Fibroblast of the aortic adventitia (primary cell): ENCODE data around the gene S100Z. TPM values are rescaled to one million over a fixed set of nuclear protein-coding genes. Genes with fewer than 3 reads are reported as not detected.
"Not testable (repeated sequence)": the region's sequence is repeated elsewhere in the genome, so short reads cannot be mapped to it uniquely, and the experiment has no call there.

Experiments
- DNase-seq: peaks from one replicate; pipeline ENCODE4 v3.0.0-alpha.2; 2010; ENCODE audit warnings: low read depth
- H3K4me3 ChIP-seq: 2 replicates; pipeline ENCODE4 v1.5.1; 2011; ENCODE audit warnings: low read depth, mild to moderate bottlenecking, control low read depth, low read length, moderate library complexity
- CTCF ChIP-seq: IDR thresholded peaks from 2 replicates; pipeline ENCODE4 v1.5.1; 2011; ENCODE audit warnings: mild to moderate bottlenecking, low read length, control low read depth, inconsistent platforms; ENCODE audit not compliant: insufficient read depth
- total RNA-seq: library from RNA; depleted of rRNA; stranded (reverse); fragments of >200 nt; gene quantifications from 2 replicates; pipeline ENCODE4 v1.2.3, GENCODE V29; 2012; ENCODE audit warnings: low replicate concordance

S100Z gene
- total RNA-seq, 1 donor = not detected

- TF ChIP-seq CTCF = no peak
- peak; percentile 54 for DNase-seq
- no peak overlapping the region for H3K4me3 ChIP-seq
These were observed 33.5 kb upstream of the S100Z start for GRCh38 chr5:76816110-76816831.

GRCh38 chr5:76818844-76819831, 30.7 kb upstream of the S100Z start, which contains the start of gene F2RL1:
F2RL1 (plus strand) TSS chr5:76819030; CDS start chr5:76819183, 153 bp downstream.
- TF ChIP-seq CTCF = no peak
- peak within 1 kb of the TSS; percentile 75 for H3K4me3 ChIP-seq
- DNase-seq = peak; percentile 61

GRCh38 chr5:76819851-76820525, 29.8 kb upstream of the S100Z start:
- TF ChIP-seq CTCF = no peak
- H3K4me3 ChIP-seq = peak overlapping the region; percentile 75
- DNase-seq = no peak

GRCh38 chr5:76820526-76820890, 29.3 kb upstream of the S100Z start:
- no peak for DNase-seq
- no peak overlapping the region for H3K4me3 ChIP-seq
- TF ChIP-seq CTCF = no peak

GRCh38 chr5:76821136-76821535, 28.7 kb upstream of the S100Z start:
- no peak for TF ChIP-seq CTCF
- DNase-seq = no peak
- no peak overlapping the region for H3K4me3 ChIP-seq

- not testable (repeated sequence) for H3K4me3 ChIP-seq, DNase-seq
These were observed 27.6 kb upstream of the S100Z start for GRCh38 chr5:76822105-76822731.

- H3K4me3 ChIP-seq, DNase-seq: not testable (repeated sequence)
These were observed 23.4 kb upstream of the S100Z start for GRCh38 chr5:76826416-76826815.
